HS-27A (cell line): Measurements from ENCODE around the gene FBN1.

Experiments used
- DNase-seq: peaks from one replicate; pipeline ENCODE4 v3.0.0-alpha.2; 2012; ENCODE audit warnings: low read depth, missing footprints

FBN1 gene

DNA sequence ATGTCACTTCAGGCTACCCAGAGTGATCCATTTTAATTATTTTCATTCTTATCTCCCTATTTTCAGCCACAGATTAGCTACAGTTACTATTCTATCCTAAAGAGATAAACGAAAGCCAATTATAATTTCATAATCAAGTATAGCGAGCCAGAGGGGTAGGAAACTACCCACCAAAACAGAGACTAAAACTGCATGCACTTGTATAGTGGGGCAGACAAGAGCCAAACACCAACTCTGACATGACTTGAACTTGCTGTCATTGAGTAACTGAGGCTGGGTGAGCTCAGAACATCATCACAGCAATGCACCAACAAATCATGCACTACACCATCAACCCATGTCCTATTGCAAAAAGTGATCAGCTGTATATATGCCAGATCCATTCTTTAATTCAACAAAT, 64.8 kb downstream of the FBN1 start:
- no peak for DNase-seq

DNA sequence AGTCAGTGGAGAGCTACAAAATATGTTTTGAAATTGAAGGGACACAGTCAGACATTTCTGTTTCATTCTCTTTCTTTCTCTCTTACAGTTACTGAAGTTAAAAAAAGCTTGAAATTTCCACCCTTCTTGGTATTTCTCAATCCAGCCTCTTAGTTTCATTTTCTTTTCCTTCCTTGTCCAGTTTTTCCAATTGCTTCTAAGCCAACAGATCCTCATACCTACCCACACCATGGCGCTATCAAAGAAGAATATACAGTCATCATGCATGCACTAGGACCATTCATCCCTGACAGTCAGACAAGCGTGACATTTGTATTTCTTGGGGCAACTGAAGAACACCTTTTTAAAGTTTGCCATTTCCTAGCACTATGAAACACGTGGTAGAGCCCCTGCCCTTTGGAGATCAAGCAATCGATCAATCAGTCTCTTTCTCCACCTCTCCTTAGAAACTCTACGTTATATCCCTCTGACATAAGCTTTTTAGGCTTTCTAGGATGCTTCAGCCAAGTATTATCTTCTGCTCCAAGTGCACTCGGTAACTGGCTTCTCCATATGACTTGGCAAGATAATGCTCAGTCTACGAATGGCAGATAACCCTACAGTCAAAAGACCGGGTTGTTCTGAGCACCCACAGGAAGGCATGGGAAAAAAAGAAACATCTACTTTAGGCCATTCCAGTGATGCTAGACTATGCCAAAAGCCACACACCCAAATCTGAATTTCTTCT, 65.4 kb downstream of the FBN1 start:
- no peak for DNase-seq

DNA sequence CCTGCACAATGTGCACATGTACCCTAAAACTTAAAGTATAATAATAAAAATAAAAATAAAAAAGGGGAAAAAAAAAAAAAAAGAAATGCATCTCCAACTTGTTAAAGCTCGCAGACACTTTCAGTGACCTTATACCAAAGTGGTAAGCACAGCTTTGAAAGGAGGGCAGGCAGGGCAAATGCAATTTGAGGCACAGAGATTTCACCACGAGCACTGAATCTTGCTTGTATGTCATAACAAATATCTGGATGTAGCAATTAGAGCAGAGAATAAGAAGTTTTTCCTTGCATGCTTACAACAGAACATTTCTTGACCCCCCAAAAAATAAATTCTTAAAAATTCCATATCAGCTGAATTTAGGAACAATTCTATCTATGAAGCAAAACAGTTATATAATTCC, 66.5 kb downstream of the FBN1 start:
- no peak for DNase-seq

DNA sequence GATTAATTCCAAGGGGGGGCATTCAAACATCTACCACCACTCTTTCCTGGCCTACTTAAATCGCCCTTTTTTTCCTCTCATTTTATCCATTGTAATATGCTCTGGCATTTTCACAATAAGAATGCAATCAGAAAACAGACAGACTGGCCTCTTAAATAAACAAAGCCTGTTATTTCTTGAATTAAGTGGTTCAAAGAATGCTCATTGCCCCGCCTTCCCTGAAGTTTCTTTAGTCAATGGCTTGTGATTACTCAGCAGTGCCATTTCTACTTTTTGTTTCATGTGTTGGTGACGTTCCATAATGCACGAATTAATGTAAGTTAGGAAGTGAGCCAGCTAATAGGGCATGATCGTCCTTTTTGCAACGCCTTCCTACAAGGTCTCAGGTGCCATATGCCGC, 68.0 kb downstream of the FBN1 start:
- DNase-seq = no peak

DNA sequence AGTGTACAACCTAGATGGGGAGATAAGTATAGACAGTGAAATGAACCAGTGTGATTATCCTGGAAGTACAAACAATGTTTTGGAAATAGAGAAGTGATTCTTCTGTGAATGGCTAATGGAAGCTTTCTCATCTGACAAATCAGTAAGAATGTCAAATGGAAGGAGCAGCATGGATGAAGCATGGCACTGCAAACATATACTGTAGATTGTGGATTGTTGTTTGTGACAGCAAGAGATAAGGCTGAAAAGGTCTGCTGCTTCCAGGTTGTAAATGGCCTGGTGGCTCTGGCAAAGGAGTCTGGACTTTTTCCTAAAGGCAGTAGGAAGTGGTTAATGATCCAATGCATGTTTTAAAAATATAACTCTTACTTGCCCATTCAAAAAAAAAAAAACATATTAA, 71.3 kb downstream of the FBN1 start:
- no peak for DNase-seq

DNA sequence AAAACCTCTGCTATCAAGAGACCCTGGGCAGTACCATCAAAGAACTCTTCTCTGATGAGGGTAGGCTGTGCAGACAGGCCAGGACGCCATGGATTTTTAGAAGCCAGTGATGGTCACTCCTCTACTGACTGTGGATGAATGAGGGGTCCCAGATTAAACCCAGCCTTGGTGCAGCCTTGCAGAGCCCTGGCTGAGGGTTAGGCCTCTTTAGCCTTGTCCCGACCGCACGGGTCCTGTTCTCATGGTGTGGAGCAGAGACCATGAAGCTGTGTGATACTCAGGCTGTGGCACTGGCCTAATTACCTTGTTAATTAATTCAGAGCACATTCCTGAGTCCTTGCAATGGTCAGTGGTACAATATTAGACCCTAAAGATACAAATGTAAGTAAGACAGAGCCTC, 71.7 kb downstream of the FBN1 start:
- no peak for DNase-seq

DNA sequence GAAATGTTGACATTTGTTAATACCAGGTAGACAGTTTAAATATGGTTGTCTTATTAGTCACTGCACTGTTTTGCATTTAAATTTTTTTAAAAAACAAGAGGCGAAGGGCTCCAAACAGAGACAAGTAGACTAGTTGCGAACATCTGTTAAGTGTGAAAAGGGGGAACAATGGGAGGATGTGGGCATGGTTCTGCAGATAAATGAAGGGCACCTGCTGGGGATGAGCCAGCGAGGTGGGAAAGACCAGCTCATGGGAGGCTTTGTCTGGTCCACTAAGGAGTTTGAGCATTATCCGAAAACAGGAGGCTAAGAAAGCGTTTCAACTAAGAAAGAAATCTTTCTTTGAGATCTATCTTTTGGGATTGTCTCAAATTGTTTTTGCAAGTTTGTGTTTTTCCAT, 72.7 kb downstream of the FBN1 start:
- DNase-seq = no peak

DNA sequence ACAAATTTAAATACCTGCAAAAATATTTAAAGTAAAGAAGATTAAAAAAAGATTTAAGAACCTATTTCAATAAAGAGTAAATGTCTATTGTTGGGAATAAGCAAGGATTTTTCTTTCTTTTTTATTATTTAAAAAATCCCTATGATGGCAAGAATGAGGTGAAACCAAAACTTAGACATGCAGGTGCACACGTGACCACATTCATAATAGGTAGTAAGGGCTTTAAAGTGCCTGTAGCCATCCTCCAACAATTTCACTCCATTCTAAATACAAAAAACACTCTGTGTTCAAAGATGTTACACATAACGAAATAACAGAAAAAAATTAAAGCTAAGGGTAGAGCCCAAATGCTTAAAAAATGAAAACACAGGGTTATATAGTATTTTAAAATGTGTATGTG, 74.0 kb downstream of the FBN1 start:
- DNase-seq = no peak

DNA sequence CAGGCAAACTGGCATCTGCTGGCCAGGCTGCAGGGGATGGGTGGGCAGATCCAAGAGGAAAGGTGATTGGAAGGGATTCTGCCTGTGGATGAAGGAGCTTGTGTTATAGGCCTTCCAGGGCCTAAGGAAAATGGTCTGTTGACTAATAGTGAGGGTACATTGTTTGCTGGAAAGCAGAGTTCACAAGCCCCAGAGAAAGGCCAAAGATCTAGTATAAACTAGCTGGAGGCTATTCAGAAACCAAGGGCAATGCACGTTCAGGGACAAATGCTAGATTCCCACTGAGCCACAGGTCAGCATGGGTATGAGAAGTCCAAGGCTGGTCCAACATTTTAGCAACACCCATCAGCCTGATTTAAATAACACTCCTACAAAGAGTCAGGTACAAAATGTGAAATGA, 74.7 kb downstream of the FBN1 start:
- no peak for DNase-seq

DNA sequence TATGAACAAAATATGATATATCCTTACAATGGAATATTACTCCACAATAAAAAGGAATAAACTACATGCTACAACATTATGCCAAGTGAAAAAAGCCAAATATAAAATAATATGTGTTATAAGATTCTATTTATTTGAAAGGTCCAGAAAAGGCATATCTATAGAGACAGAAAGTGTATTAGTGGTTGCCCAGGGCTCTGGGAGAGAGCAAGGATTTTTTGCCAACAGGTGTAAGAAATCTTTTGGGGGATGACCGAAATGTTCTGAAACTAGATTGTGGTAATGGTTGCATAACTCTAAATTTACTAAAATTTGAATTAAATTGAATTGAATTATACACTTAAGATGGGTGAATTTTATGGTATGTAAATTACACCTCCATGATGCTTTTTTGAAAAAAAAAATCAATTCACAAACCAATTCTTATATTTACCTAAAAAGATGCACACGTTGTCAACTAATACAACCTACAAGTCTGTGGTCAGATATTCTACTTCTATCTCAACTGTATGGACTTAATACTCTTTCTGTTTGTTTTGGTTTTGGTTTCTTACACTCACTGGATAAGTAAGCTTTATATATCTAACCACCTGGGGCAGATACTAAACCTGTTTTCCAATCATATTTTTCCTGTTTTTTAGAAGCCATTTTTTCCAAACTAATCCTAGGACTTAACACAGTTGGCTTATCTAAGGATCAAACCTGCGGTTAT, 75.8 kb downstream of the FBN1 start:
- no peak for DNase-seq

DNA sequence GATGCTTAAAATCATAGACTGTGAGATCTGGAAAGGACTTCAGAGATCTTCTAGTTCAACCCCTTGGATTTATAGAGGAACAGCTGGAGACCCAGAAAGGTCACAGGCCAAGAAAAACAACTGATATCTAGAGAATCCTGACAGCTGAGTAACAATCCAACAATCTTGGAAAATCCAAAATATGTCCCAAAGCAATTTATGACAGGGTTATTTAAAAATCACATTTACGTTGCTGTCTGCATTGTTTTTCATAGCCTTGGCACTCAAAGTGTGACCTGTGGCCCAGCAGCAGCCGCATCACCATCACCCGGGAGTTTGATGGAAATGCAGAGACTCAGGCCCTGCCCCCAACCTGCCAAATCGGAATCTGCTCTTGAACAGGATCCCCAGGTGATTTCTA, 78.8 kb downstream of the FBN1 start:
- peak; percentile 81 for DNase-seq

DNA sequence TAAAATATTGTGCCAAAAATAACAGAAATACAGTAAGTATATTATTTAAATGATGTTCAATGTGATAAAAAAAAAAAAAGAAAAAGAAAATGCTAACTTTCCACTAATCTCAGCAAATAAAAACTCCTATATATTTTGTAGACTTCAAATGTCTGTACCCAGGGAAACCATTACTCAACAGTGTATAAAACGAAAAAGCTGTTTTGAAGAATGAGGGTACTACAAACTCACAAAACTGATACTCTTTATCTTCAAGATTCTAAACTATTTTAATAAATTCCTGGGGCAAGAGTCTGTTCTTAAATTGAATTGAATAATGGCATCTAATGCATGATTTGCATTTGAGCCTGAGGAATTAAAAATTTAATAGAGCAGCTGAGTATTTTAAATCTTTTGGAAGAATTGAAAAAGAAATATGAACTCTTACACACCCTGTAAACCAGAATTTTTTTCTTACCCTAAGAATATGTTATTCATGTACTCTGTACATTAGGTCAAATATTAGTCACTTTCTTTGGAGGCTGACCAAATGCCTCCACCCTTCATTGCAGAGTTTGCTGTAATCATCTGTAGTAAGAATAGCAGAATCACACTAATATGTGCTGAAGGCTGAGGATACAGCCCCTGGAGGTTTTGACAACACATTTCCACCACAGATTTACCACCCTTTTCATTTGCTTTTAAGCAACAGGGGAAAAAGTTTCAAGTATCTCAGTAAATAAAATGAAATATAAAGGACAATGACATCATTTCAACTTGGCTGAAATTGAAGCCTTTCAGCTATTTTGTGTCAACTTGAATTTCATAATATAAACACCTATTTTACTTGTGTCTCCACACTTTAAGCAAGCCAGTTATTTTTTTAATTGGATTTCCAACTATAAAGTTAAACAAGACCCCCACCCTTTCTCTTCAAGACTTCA, 79.7 kb downstream of the FBN1 start:
- DNase-seq = peak; percentile 88

DNA sequence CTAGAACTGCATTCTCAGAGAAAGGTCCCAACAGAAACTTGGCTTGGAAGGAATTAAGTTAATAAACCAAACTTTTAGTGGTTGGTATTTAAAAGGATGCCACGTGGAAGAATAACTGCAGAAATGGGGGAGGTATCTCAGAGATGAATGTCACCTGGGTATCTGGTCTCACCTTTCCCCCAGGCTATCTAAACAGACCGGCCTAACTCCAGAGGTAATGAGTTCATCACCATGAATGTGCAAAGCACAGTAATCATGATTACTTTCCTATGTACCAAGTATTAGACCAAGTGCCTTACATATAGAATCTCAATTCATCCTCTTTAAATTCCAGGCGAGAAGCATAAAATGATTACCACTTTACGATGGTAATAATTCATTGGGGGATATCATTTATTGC, 80.8 kb downstream of the FBN1 start:
- no peak for DNase-seq

DNA sequence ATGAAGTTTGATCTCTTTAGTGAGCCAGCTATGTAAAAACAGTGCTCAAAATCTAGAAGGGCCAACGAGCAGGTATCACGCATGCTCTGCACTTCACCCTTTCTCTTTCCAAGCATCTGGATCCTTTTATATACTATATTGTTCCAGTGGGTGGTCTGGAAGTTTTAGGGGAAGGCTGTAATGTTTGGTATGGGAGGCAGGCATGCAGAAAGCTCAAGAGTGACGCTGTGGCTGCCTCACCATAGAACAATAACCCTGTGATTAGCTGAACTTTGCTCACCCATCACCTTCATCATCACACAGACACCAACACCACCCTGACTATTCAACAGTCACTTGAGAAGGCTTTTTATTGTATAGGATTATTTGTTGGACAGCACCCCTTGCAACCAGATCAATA, 81.6 kb downstream of the FBN1 start:
- DNase-seq = no peak

DNA sequence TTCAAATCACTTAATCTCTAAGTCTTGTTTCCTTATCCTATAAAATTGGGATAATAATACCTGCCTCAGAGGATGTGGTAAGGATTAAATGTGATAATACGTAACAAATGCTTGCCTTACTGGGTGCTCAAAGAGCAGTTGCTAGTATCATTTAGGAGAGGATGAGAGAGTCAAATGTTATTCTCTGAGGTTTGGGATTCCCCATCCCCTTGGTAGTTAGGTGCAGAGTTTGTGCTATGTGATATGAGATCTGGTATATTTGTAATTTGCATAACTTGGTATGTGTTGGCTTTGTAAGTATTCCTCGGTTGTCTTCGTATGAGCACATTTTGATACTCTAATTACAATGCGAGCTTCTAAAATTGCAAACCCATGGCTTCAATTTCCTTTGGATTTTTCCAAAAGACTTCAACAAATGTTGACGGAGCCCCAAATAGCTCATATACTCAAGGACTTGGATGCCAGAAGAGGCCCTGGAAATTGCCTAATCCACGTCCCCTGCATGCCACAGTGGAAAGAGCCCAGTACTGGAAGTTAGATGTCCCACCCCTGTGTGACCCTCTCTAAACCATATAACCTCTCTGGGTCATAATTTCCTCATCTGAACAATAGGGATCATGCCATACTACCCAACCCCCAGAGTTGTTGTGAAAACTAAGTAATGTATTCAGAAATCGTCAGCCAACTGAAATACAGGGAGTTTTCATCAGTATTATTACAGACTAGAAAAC, 85.0 kb downstream of the FBN1 start:
- no peak for DNase-seq

DNA sequence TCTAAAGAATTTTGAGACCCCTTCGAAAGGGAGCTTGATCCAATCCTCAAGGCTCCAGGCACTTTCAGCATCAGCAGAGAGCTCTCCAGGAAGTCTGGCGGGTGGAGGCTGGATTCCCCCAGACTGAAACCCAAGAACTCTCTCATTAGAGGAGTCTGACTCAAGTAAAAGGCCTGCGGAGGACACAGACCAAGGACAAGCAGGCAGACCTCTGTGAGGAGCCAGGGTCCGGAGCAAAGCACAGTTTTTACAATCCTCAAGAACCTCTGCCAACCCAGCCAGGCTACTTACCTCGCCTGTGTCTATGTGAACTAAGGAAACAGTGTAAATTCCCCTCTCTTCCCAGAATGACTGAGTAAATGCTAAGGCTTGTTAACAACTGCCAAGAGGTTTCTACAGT, 86.2 kb downstream of the FBN1 start:
- DNase-seq = no peak

DNA sequence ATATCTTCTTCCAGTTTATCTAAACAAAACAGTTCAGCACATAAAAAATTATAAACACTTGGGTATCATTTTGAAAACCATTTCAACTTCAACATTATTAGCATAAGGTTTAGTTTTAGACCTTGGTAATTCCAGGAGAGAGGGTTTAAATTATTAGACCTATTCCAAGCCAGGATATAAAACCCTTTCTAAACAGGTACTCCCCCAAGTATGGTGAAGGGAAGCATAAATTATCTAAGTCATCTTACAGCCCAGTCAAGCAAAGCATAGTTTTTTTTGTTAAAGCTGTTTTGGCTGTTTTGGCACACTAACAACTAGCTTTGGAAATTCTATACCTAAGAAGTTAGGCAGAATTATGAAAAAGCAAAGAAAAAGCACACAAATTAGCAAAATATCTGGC, 87.3 kb downstream of the FBN1 start:
- no peak for DNase-seq

DNA sequence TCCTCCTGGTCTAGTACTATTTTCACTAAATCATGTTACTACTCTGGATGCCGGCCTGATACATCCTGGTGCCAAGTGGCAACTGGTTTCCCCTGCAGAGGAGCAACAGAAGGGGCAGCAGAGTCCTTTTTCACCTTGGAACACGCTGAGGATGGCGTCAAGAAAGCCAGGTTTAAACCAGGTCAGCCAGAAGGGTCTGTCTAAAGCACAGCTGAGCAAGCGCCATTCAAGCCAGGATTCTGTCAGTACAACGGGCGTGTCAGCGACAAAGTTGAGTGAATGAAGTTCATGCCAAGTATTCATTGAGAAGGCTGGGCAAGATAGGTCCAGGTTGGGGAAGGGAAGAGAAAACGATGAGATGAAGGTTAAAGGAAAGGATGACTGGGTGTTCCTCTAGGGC, 88.2 kb downstream of the FBN1 start:
- DNase-seq = no peak

DNA sequence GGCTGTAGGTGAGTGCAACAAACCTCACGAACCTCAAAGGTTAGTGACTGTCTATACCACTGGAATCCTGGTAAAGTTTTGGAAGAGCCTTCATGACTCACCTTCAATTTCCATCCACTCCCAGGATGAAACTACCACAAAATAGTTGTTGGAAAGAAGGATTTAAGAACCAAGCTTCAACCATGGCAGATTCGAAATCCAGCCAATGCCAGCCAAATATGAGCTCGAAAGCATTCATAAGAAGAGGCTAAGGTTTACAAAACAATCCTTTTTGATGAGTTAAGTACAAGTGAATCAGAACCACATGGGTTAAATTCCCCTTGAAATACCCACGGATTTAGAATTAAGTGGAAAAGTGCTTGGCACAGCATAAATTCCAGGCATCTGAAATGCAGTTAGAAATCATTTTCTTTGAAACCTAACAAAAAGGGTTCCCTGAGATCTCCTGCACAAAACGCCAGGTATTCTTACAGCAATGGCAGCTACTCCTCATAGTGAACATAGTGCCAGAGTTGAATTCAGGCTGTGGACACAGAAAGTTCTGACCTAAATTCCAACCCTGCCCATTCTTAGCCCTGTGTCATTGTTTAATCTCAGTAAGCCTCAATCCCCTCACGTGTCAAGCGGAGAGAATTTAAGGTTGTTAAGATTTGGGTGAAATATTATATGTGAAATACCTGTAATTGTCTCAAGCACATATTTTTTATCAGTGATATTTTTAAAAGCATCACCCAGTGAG, 89.2 kb downstream of the FBN1 start:
- DNase-seq = no peak

DNA sequence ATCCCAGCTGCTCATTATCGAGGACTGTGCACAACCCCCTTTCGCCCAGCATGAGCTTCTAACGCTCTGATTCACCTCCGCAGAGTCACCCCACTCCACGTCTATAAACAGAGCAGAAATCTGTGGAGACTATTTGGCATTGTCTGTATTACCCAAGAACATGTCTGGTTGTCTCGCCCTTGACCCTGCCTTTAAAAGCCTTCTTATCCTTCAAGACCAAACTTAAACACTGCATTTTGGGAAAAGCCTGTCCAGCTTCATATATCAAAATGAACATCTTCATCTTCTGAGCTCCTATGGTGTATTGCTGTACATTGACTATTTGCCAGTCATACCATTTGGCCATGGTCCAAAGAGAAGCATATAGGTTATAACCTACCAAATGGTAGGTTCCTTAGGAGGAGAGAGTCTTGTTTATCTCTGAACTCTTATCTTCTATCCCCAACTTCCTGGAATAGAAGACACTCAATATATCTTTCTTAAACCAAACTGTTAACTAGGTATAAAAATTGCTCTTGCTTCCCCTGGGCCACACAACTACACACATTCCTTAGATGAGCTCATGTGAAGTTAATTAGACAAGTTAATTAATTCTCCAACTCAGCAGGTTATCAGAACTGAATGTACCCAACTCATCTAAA, 90.1 kb downstream of the FBN1 start:
- DNase-seq = no peak

DNA sequence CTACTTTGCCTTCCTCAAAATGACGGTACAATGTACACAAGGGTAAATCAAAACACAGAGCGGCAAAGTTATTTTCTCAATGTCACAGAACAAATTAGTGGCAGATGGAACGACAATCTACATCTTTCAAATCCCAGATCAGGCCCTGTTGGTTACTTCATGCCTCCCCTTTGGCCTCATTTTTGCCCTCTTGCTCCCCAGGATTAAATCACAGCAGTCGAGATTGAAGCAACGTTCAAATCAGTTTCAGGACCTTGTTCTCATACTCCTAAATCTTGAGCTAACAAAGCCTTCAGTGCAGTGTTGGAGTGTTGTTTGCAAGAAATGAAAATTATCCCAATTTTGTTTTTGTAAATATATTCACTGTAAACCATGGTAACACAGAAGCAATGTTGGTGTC, 91.4 kb downstream of the FBN1 start:
- no peak for DNase-seq
